ENCODE measurements around the gene TBC1D32.

GRCh38 chr6:121339639-121340226 is 5.5 kb upstream of the TBC1D32 start:
- TF ChIP-seq CTCF (IDR thresholded peaks at IDR 0.05; ENCODE audit: extremely low read depth in 1 of 2, insufficient read depth in 1 of 2, low read depth in 1 of 2, low read length in 2 of 2), result no peak
- TF ChIP-seq MAX (IDR thresholded peaks at IDR 0.05; ENCODE audit: insufficient read depth, insufficient read length), result no peak
- no peak for TF ChIP-seq EZH2 (IDR thresholded peaks at IDR 0.05; ENCODE audit: borderline replicate concordance, low read depth, low read length, severe bottlenecking)

All from endothelial cell of umbilical vein (primary cell).